Activated CD4-positive, alpha-beta T cell treated with anti-CD3 and anti-CD28 coated beads, Interleukin-2, amount 50 U/mL, for 24 hours (primary cell): ENCODE measurements around the gene DEPDC1.
"Not testable (repeated sequence)": the region's sequence is repeated elsewhere in the genome, so short reads cannot be mapped to it uniquely, and the experiment has no call there.

Experiments used
- DNase-seq, 2 donors: peaks; one replicate each; pipeline ENCODE4 v3.0.0-alpha.2; 2020; ENCODE audit warnings: low read depth in 1 of 2, low spot score in 1 of 2

DEPDC1 gene

GRCh38 chr1:68478662-68479061, 18.2 kb downstream of the DEPDC1 start:
- DNase-seq, result no peak

- not testable (repeated sequence) for DNase-seq
Observed at GRCh38 chr1:68476626-68477025, 20.3 kb downstream of the DEPDC1 start.

GRCh38 chr1:68473060-68473459, 23.8 kb downstream of the DEPDC1 start:
- no peak for DNase-seq

GRCh38 chr1:68470388-68470970, 26.4 kb downstream of the DEPDC1 start:
- no peak for DNase-seq

GRCh38 chr1:68464891-68465290, 32.0 kb downstream of the DEPDC1 start:
- DNase-seq, result no peak

- no peak for DNase-seq
Observed at GRCh38 chr1:68460935-68461334, 35.9 kb downstream of the DEPDC1 start.

GRCh38 chr1:68459796-68460195, 37.1 kb downstream of the DEPDC1 start:
- DNase-seq, result no peak

GRCh38 chr1:68459091-68459490, 37.8 kb downstream of the DEPDC1 start:
- no peak for DNase-seq

- no peak for DNase-seq
Observed at GRCh38 chr1:68456202-68456601, 40.7 kb downstream of the DEPDC1 start.

- DNase-seq, result no peak
Observed at GRCh38 chr1:68454534-68454933, 42.3 kb downstream of the DEPDC1 start.

GRCh38 chr1:68453060-68453670, 43.7 kb downstream of the DEPDC1 start:
- no peak for DNase-seq

GRCh38 chr1:68449901-68450300, 47.0 kb downstream of the DEPDC1 start, which contains the start of gene RPE65:
RPE65 (minus strand) TSS chr1:68449954; CDS start chr1:68449905, 49 bp downstream.
- no peak for DNase-seq

- no peak for DNase-seq
Observed at GRCh38 chr1:68448365-68448764, 48.5 kb downstream of the DEPDC1 start.

- DNase-seq, result no peak
Observed at GRCh38 chr1:68445709-68446108, 51.2 kb downstream of the DEPDC1 start.

- no peak for DNase-seq
Observed at GRCh38 chr1:68442822-68443556, 53.9 kb downstream of the DEPDC1 start.

GRCh38 chr1:68442006-68442405, 54.9 kb downstream of the DEPDC1 start:
- no peak for DNase-seq

GRCh38 chr1:68438310-68438709, 58.6 kb downstream of the DEPDC1 start:
- DNase-seq, result no peak

- DNase-seq, result no peak
Observed at GRCh38 chr1:68433395-68433794, 63.5 kb downstream of the DEPDC1 start.

- no peak for DNase-seq
Observed at GRCh38 chr1:68431076-68431475, 65.8 kb downstream of the DEPDC1 start.

GRCh38 chr1:68429233-68429808, 67.6 kb downstream of the DEPDC1 start:
- DNase-seq, result no peak

- DNase-seq, result no peak
Observed at GRCh38 chr1:68426594-68426993, 70.3 kb downstream of the DEPDC1 start.
